Duodenal mucosa (tissue), 2 donors: Measurements from ENCODE around the gene HSPB1.
"Not testable (repeated sequence)": the region's sequence is repeated elsewhere in the genome, so short reads cannot be mapped to it uniquely, and the experiment has no call there.

ENCODE experiments used
- H3K27ac ChIP-seq: one replicate; pipeline ENCODE4 v1.7.0; 2013; ENCODE audit warnings: low read depth, low read length
- H3K27me3 ChIP-seq, 2 donors: one replicate each; pipeline ENCODE4 v1.7.0; 2013; ENCODE audit warnings: low read length in 2 of 2, control low read depth in 1 of 2; ENCODE audit not compliant: insufficient read depth in 2 of 2, control insufficient read depth in 1 of 2
- H3K36me3 ChIP-seq, 2 donors: one replicate each; pipeline ENCODE4 v1.7.0; 2013; ENCODE audit warnings: low read length in 2 of 2, control low read depth in 1 of 2; ENCODE audit not compliant: insufficient read depth in 2 of 2, control insufficient read depth in 1 of 2
- H3K4me1 ChIP-seq, 2 donors: one replicate each; pipeline ENCODE4 v1.7.0; 2013; ENCODE audit warnings: low read length in 2 of 2, control low read depth in 1 of 2; ENCODE audit not compliant: insufficient read depth in 2 of 2, control insufficient read depth in 1 of 2
- H3K4me3 ChIP-seq, 2 donors: one replicate each; pipeline ENCODE4 v1.7.0; 2013; ENCODE audit warnings: low read length in 2 of 2, low read depth in 1 of 2
- H3K9ac ChIP-seq, 2 donors: one replicate each; pipeline ENCODE4 v1.7.0; 2013; ENCODE audit warnings: low read length in 2 of 2, low read depth in 1 of 2
- H3K9me3 ChIP-seq, 2 donors: one replicate each; pipeline ENCODE4 v1.7.0; 2013; ENCODE audit warnings: low read length in 2 of 2, control low read depth in 1 of 2; ENCODE audit not compliant: control insufficient read depth in 1 of 2

Gene HSPB1

DNA sequence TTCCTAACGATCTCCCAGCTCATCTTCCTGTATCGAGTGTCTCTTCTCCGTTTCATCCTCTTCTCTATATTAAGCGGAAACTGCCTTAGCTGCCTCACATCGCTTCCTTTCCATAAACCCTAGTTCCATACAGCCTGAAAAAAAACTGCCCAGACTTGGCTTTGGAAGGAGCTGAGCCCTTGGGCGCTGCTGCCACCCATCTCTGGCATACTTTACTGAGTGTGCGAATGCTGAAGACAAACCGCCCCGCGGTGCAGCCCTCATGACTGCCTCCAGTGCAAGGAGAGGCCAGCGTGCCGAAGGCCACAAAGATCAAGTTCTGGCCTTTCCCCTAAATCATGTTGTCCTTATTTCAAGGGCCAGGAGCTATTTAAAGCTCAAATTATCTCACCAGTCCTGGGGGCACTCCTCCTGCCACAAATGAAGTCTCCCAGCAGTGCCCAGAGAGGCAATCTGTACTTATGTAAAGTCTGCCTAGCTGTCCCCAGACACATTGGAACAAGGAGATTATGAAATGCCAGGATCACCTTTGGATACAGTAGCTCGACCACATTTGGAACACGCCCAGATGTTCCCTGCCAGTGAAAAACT is 31.1 kb downstream of the HSPB1 start:
- Histone ChIP-seq H3K4me1 (peaks cover 11 to 17% of the 10 kb centered on the region in 2 donors), H3K27me3 (no peaks in the 10 kb centered on the region), H3K36me3 (peaks cover 10 to 29% of the 10 kb centered on the region in 2 donors), H3K9me3 (no peaks in the 10 kb centered on the region), H3K27ac (no peak overlapping the region), H3K4me3 (no peak overlapping the region), H3K9ac (no peak overlapping the region)

DNA sequence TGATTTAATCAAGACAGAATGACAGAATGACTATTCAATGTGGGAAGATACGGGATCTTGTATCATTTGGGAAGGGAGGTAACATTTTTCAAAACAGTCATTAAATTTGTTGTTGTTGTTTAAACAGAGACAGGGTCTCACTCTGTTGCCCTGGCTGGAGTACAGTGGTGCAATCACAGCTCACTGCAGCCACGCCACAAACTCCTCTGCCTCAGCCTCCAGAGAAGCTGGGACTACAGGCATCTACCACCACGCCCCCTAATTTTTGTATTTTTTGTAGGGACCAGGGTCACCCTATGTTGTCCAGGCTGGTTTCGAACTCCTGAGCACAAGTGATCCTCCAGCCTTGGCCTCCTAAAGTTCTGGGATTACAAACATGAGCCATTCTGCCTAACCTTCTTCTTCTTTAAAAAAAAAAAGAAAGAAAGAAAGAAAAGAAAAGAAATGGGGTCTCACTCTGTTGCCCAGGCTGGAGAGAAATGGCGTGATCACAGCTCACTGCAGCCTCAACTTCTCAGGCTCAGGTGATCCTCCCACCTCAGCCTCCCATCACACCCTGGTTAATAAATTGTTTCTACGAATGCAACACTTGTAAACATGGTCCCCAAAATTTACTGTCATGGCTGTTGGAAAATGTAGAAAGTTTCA is 32.0 kb downstream of the HSPB1 start:
- Histone ChIP-seq H3K9me3 (no peaks in the 10 kb centered on the region), H3K4me1 (peaks cover 15 to 17% of the 10 kb centered on the region in 2 donors), H3K4me3 (no peak overlapping the region), H3K36me3 (peaks cover 2 to 20% of the 10 kb centered on the region in 2 donors), H3K9ac (no peak overlapping the region), H3K27me3 (no peaks in the 10 kb centered on the region), H3K27ac (no peak overlapping the region)

DNA sequence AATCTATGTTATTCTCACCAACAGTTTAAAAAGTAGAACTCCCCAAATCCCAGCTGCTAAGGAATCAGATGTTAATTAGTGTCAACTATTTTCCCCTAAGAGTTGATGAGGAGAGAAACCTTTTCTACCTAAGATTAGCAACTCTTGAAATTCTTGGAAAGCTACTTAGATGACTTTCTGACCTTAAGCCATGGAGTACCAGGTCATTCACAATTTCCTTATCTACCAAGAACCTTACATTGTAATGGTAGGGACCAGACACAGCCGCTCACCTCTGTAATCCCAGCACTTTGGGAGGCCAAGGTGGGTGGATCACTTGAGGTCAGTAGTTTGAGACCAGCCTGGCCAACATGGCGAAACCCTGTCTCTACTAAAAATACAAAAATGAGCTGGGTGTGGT is 32.9 kb downstream of the HSPB1 start:
- Histone ChIP-seq H3K36me3 (peaks cover 0 to 14% of the 10 kb centered on the region in 2 donors), H3K4me1 (peaks cover 15% of the 10 kb centered on the region in 2 donors)
- not testable (repeated sequence) for H3K27me3 ChIP-seq, H3K27ac ChIP-seq, H3K4me3 ChIP-seq, H3K9me3 ChIP-seq, H3K9ac ChIP-seq

DNA sequence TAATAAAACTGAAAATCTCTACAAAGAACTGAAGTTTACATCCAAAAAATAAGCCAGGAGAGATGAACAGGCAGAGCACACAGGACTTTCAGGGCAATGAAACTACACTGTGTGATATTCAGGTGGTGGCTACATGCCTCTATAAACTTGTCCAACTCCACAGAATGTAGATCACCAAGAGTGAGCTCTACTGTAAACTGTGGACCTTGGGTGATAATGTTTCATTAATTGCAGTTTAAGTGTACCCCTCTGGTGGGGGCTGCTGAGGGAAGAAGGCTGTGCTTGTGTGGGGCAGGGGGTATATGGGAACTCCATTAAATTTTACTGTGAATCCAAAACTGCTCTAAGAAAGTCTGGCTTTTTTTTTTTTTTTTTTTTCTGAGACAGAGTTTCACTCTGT is 33.6 kb downstream of the HSPB1 start:
- no peak overlapping the region for H3K9ac ChIP-seq
- H3K27ac ChIP-seq: no peak overlapping the region
- no peaks in the 10 kb centered on the region for H3K9me3 ChIP-seq
- peaks cover 15 to 18% of the 10 kb centered on the region in 2 donors for H3K4me1 ChIP-seq
- H3K36me3 ChIP-seq: peaks cover 0 to 12% of the 10 kb centered on the region in 2 donors
- H3K4me3 ChIP-seq: no peak overlapping the region
- H3K27me3 ChIP-seq: no peaks in the 10 kb centered on the region

DNA sequence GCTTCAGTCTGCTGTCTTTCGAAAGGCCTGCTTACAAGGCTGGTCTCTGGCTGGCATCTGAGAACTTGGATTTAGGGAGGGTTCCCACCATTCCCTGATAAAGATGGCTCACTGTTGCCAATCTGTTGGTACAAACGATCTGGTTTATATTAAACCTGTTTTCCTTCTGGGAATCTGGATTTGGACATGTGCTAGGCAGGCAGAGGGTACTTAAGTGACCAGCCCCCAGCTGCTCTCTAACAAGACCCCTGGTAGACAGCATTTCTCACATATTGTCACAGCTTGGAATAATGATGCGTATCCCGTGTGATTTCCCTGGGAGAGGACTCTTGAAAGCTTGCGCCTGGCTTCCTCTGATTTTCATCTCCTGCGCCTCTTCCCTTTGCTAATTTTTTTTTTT is 34.7 kb downstream of the HSPB1 start:
- Histone ChIP-seq H3K27me3 (no peaks in the 10 kb centered on the region), H3K4me1 (peaks cover 12 to 18% of the 10 kb centered on the region in 2 donors), H3K4me3 (no peak overlapping the region), H3K36me3 (peaks cover 0 to 8% of the 10 kb centered on the region in 2 donors), H3K27ac (no peak overlapping the region), H3K9me3 (no peaks in the 10 kb centered on the region), H3K9ac (no peak overlapping the region)

DNA sequence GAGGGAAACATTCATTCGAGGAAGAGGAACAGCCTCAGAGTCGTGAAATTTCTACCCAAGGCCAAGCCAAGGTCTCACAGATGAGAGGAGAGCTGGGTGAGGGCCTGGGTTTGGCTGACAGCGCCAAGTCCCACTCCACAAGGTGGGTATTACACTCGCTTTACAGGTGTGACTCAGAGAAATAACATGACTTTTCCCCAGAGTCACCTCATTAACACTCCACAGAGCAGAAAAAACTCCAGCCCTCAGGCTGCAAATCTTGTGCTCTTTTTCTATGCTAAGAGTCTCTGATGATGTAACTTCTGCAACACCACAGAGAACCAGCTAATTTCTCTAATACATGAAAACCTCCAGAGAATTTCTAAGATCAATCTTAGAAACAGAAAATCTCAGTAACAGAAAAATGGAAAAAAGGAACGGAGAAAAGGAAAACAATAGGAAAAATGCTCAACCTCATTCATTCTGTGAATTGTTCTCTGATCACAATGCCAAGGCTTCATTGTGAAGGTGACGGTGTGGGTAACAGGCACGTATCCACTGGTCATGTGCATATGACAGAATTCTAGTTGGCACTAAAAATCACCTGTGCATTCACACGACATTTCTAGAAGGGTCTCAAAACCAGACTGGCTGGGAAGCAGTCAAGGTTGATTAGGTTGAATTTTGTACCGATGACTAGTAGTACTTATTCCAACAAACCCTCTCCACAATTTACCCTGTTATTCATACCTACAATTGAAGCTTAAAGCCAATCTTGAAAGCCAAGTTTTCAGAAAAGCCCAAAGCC is 36.0 kb downstream of the HSPB1 start:
- Histone ChIP-seq H3K9me3 (no peaks in the 10 kb centered on the region), H3K36me3 (peaks cover 5 to 14% of the 10 kb centered on the region in 2 donors), H3K27me3 (no peaks in the 10 kb centered on the region), H3K4me1 (peaks cover 6 to 16% of the 10 kb centered on the region in 2 donors), H3K9ac (no peak overlapping the region), H3K27ac (no peak overlapping the region), H3K4me3 (no peak overlapping the region)

DNA sequence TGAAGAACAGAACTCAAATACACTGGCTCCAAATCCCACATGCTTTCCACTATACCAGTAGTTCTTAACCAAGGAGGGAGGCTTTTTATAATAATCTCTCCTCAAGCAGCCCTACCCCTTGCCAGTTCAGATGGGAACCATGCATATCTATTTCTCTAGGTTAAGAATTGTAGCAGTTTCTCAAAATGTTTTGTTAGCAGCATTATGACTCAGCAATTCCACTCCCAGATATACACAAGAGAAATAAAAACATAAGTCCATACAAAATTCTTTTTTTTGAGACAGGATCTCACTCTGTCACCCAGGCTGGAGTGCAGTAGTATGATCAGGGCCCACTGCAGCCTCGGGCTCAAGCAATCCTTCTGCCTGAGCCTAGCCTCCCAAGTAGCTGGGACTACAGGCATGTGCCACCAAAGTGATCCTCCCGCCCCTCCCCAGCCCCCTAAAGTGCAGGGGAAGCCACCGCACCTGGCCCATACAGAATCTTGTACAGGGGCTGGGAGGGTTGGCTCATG is 38.2 kb downstream of the HSPB1 start:
- Histone ChIP-seq H3K27ac (no peak overlapping the region), H3K27me3 (no peaks in the 10 kb centered on the region), H3K9me3 (no peaks in the 10 kb centered on the region), H3K9ac (no peak overlapping the region), H3K4me1 (peaks cover 0 to 16% of the 10 kb centered on the region in 2 donors), H3K4me3 (no peak overlapping the region), H3K36me3 (peaks cover 16 to 35% of the 10 kb centered on the region in 2 donors)

DNA sequence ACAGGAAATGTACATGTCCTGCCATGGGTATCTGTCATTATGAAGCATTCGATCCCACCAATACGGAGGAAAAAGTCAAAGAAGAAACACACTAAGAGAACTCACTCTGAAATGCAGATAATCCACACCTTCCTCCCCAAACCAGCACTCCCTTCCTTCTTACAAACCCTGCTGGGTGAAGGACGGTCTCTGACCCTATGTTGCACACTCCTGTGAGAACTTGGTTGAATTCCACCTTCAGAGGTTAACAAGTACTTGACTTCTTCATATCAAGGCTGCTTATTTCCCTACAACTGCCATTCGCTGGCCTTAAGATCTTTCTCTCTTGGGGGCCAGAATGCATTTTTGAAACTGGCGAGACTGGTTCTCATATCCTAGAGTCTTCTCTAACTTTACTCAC is 39.7 kb downstream of the HSPB1 start:
- no peak overlapping the region for H3K27ac ChIP-seq

DNA sequence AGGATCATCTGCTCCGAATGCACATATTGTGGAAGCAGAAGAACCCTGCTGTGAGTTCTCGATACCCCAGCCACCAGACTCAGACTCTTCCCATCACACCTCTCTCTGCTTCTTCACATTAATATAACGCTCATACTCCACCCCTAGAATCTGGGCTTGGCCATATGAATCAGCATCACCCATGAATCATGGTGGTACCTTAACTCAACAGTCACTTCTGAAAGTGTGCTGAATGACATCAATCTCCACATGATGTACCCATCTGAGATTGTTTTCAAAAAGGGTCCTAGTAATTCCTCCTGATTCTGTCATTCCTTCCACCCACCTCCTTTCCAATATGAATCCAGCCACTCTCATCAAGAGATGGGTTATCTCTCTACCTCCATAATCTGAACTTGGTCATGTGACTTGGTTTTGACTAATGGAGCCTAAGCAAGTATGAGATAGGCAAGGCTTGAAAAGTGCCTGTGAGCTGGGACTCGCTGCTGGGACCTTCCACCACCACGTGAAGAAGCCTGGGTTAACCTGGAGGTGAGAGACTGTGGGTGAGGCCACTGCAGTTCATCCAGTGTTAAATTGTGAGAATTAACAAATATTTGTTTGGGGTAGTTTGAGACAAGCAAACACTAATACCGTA is 40.9 kb downstream of the HSPB1 start:
- H3K36me3 ChIP-seq: peaks cover 16 to 52% of the 10 kb centered on the region in 2 donors

More for the DNA sequence above, 39.7 kb downstream of the HSPB1 start:
- Histone ChIP-seq H3K9me3 (no peaks in the 10 kb centered on the region), H3K36me3 (peaks cover 16 to 47% of the 10 kb centered on the region in 2 donors), H3K9ac (no peak overlapping the region), H3K4me3 (no peak overlapping the region), H3K4me1 (peaks cover 15 to 26% of the 10 kb centered on the region in 2 donors), H3K27me3 (no peaks in the 10 kb centered on the region)

More for the DNA sequence above, 40.9 kb downstream of the HSPB1 start:
- Histone ChIP-seq H3K4me1 (peaks cover 17 to 30% of the 10 kb centered on the region in 2 donors), H3K9ac (no peak overlapping the region), H3K4me3 (no peak overlapping the region), H3K27me3 (no peaks in the 10 kb centered on the region), H3K27ac (no peak overlapping the region), H3K9me3 (no peaks in the 10 kb centered on the region)
